Pancreas (tissue), 10 donors: ENCODE measurements around the gene BAZ1B. TPM values are rescaled to one million over a fixed set of nuclear protein-coding genes. Genes with fewer than 3 reads are reported as not detected.

Experiments
- ATAC-seq, 4 donors: fragments of 200-7000 bp; cut with Tn5 transposase; one replicate each; pipeline versions ENCODE4 v1.8.0 to v1.9.1; 2020; ENCODE audit warnings: mild to moderate bottlenecking in 4 of 4, moderate library complexity in 4 of 4
- DNase-seq, 6 donors: peaks; one replicate each; pipeline ENCODE4 v3.0.0-alpha.2; 2020
- FAIRE-seq: peaks from 2 replicates; lab custom pipeline; 2012; peaks lifted over from hg19 to GRCh38; lab: Jason Lieb, UNC
- H3K27ac ChIP-seq, 4 donors: fragments of 200-600 bp; sonication (generic); 1 replicate in 3 of 4; 2 replicates in 1 of 4; pipeline versions ENCODE4 v1.5.0 to v1.8.0; 2020
- H3K27me3 ChIP-seq, 4 donors: fragments of 200-600 bp; one replicate each; pipeline ENCODE4 v1.8.0; 2021
- H3K36me3 ChIP-seq, 3 donors: fragments of 200-600 bp; sonication (generic) in 1 of 3; one replicate each; pipeline versions ENCODE4 v1.5.0 to v1.8.0; 2020 to 2021
- H3K4me1 ChIP-seq, 3 donors: fragments of 200-600 bp; one replicate each; pipeline ENCODE4 v1.8.0; 2021
- H3K4me3 ChIP-seq, 4 donors: fragments of 200-600 bp; sonication (generic) in 2 of 4; one replicate each; pipeline versions ENCODE4 v1.5.0 to v1.8.0; 2020 to 2021
- H3K9me3 ChIP-seq, 4 donors: fragments of 200-600 bp; one replicate each; pipeline ENCODE4 v1.8.0; 2021
- CTCF ChIP-seq, 4 donors: fragments of 200-600 bp; sonication (generic) in 3 of 4; IDR thresholded peaks; one replicate each; pipeline versions ENCODE4 v1.5.0 to v1.8.0; 2021; ENCODE audit warnings: antibody characterized with exemption in 4 of 4
- WGBS, 2 donors: extraction: QIAGEN DNeasy Blood & Tissue Kit; methylation state at CpG; one replicate each; pipeline ENCODE4 v1.1.7; 2013; 5-methylcytosine and 5-hydroxymethylcytosine counted together
- intact Hi-C, 3 donors: fragments of 100-400 bp; cut with DNase I; formaldehyde crosslinking; loops; one replicate each; pipeline versions ENCODE4 v1.11.1 to v1.14.2; 2022
- polyA plus RNA-seq, 2 donors: library from polyadenylated mRNA; stranded (reverse); fragments of 200-250 nt; gene quantifications; one replicate each; pipeline ENCODE4 v1.2.3, GENCODE V29; 2013
- total RNA-seq, 6 donors: library from RNA; stranded (reverse); fragmentation: NEBNext Ultra II Directional in 4 of 6; extraction: Animal tissue kit (Norgen Biotek cat#: 25700) in 4 of 6; gene quantifications; one replicate each; pipeline versions ENCODE4 v1.2.1 to v1.2.4, GENCODE V29; 2021 to 2023
- donor health status: healthy with polysubstance abuse.
- donor health status: DM: no; HTN: no; CAD: no; lungs with moderate emphysema.
- donor health status: DM: no; HTN: no; CAD: no.
- donor health status: control.
- donor health status: control.
- donor health status: Bipolar disorder and iron deficiency.
- donor health status: DM: yes; HTN: yes; CAD: no.
- donor health status: DM: no; HTN: no; CAD: no.
- donor health status: DM: no; HTN: no; CAD: no.
- donor health status: DM: yes; HTN: yes; CAD: no.

The BAZ1B gene
- total and polyA plus RNA-seq, 8 donors, result 11.6 to 29.0 (median 17.5) TPM

GRCh38 chr7:73443548-73444255 is 78.4 kb downstream of the BAZ1B start:
- FAIRE-seq, result no peak

GRCh38 chr7:73442903-73443500 is 79.1 kb downstream of the BAZ1B start:
- ATAC-seq (no peak), DNase-seq (no peak), FAIRE-seq (no peak)
- H3K27ac ChIP-seq, result no peak overlapping the region
- peaks cover 13 to 78% (median 45%) of the 10 kb centered on the region in 3 donors for H3K36me3 ChIP-seq
- no peaks in the 10 kb centered on the region for H3K9me3 ChIP-seq
- H3K4me1 ChIP-seq, result no peaks in the 10 kb centered on the region
- no peak overlapping the region for H3K4me3 ChIP-seq
- 86 to 88% methylated on average over 11 of the region's 11 CpGs for WGBS, 2 donors
- intact Hi-C loops, result loop anchor here in 1 of 3 donors (10.0 kb wide), 1 partner anchor 98 kb away; no protein-coding TSS in a partner anchor
- no peaks in the 10 kb centered on the region for H3K27me3 ChIP-seq
- no peak for TF ChIP-seq CTCF (IDR thresholded peaks at IDR 0.05)

More at GRCh38 chr7:73443548-73444255, 78.4 kb downstream of the BAZ1B start:
- H3K36me3 ChIP-seq, result peaks cover 13 to 85% (median 48%) of the 10 kb centered on the region in 3 donors
- H3K27ac ChIP-seq, result no peak overlapping the region
- WGBS, 2 donors, result 91% methylated on average over 12 of the region's 12 CpGs
- no peak overlapping the region for H3K4me3 ChIP-seq
- no peak for ATAC-seq
- H3K9me3 ChIP-seq, result no peaks in the 10 kb centered on the region
- H3K4me1 ChIP-seq, result no peaks in the 10 kb centered on the region
- no peak for DNase-seq
- H3K27me3 ChIP-seq, result no peaks in the 10 kb centered on the region
- no peak for TF ChIP-seq CTCF (IDR thresholded peaks at IDR 0.05)
- intact Hi-C loops, result loop anchor here in 1 of 3 donors (10.0 kb wide), 1 partner anchor 99 kb away; no protein-coding TSS in a partner anchor

GRCh38 chr7:73442222-73442902 is 79.7 kb downstream of the BAZ1B start:
- ATAC-seq (no peak), DNase-seq (no peak), FAIRE-seq (no peak)
- TF ChIP-seq CTCF (IDR thresholded peaks at IDR 0.05), result no peak
- Histone ChIP-seq H3K36me3 (peaks cover 13 to 72% (median 45%) of the 10 kb centered on the region in 3 donors), H3K27me3 (no peaks in the 10 kb centered on the region), H3K9me3 (no peaks in the 10 kb centered on the region), H3K27ac (no peak overlapping the region), H3K4me3 (no peak overlapping the region), H3K4me1 (no peaks in the 10 kb centered on the region)
- intact Hi-C loops, result loop anchor here in 1 of 3 donors (10.0 kb wide), 1 partner anchor 98 kb away; no protein-coding TSS in a partner anchor
- 90 to 92% methylated on average over 13 of the region's 13 CpGs for WGBS, 2 donors

- intact Hi-C loops, result no loop called here
- no peak for ATAC-seq
- DNase-seq, result no peak
These were observed 82.7 kb downstream of the BAZ1B start for GRCh38 chr7:73439410-73439704.

More at GRCh38 chr7:73439410-73439704, 82.7 kb downstream of the BAZ1B start:
- Histone ChIP-seq H3K36me3 (peaks cover 12 to 43% (median 28%) of the 10 kb centered on the region in 3 donors), H3K27me3 (no peaks in the 10 kb centered on the region), H3K4me3 (no peak overlapping the region), H3K4me1 (no peaks in the 10 kb centered on the region), H3K27ac (no peak overlapping the region), H3K9me3 (no peaks in the 10 kb centered on the region)
- TF ChIP-seq CTCF (IDR thresholded peaks at IDR 0.05), result no peak
- 89 to 92% methylated on average over 7 of the region's 7 CpGs for WGBS, 2 donors
- no peak for FAIRE-seq
